OCI-LY3 (cell line): ENCODE results near the gene GTF3C2.

ENCODE experiments used
- H2AFZ ChIP-seq: fragments of 200-600, 300-600 bp; shearing (Covaris generic); 2 replicates; pipeline ENCODE4 v1.6.0; 2014; ENCODE audit warnings: antibody characterized with exemption, low read depth, low read length
- H3K27ac ChIP-seq: fragments of 200-600, 300-600 bp; sonication (generic); 2 replicates; pipeline ENCODE4 v1.5.1; 2014; ENCODE audit warnings: mild to moderate bottlenecking, low read length, moderate library complexity, mixed read lengths
- H3K27me3 ChIP-seq: fragments of 200-600, 300-600 bp; sonication (generic); 2 replicates; pipeline ENCODE4 v1.6.1; 2014; ENCODE audit warnings: low read depth, low read length, mixed read lengths
- H3K36me3 ChIP-seq: fragments of 200-600, 300-600 bp; sonication (generic); replicated peaks from 2 replicates; pipeline ENCODE3; 2014; ENCODE audit warnings: low read depth, low read length, mixed read lengths
- H3K4me1 ChIP-seq: fragments of 300-600, 200-600 bp; sonication (generic); 2 replicates; pipeline ENCODE4 v1.6.1; 2014; ENCODE audit warnings: low read length, mixed read lengths
- H3K4me2 ChIP-seq: fragments of 200-600, 300-600 bp; sonication (generic); 2 replicates; pipeline ENCODE4 v1.6.1; 2014; ENCODE audit warnings: low read length, mixed read lengths
- H3K4me3 ChIP-seq: fragments of 300-600, 200-600 bp; sonication (generic); 2 replicates; pipeline ENCODE4 v1.5.1; 2014; ENCODE audit warnings: antibody characterized with exemption, mild to moderate bottlenecking, low read length, moderate library complexity
- H3K79me2 ChIP-seq: fragments of 300-600, 200-600 bp; shearing (Covaris generic); 2 replicates; pipeline ENCODE4 v1.6.1; 2014; ENCODE audit warnings: mild to moderate bottlenecking, low read length, mixed read lengths
- H3K9ac ChIP-seq: fragments of 300-600, 200-600 bp; shearing (Covaris generic); 2 replicates; pipeline ENCODE4 v1.6.0; 2014; ENCODE audit warnings: mild to moderate bottlenecking, low read length, moderate library complexity
- H3K9me3 ChIP-seq: fragments of 200-600, 300-600 bp; shearing (Covaris generic); 2 replicates; pipeline ENCODE4 v1.6.1; 2014; ENCODE audit warnings: low read length, mixed read lengths; ENCODE audit not compliant: insufficient read depth
- H4K20me1 ChIP-seq: fragments of 200-600, 300-600 bp; sonication (generic); 2 replicates; pipeline ENCODE4 v1.6.1; 2016; ENCODE audit warnings: low read length, mixed read lengths; ENCODE audit not compliant: insufficient read depth
- EZH2phosphoT487 ChIP-seq: fragments of 200-600 bp; shearing (Covaris generic); IDR thresholded peaks from 2 replicates; pipeline ENCODE4 v1.6.1; 2018; ENCODE audit warnings: antibody characterized with exemption, mixed run types, low read depth
- TF ChIP-seq, protein P1 (sequence below): fragments of 200-600, 300-600 bp; sonication (generic); IDR thresholded peaks from 2 replicates; pipeline ENCODE4 v1.5.1; 2014; ENCODE audit warnings: antibody characterized with exemption, low read length, low read depth

The GTF3C2 gene

GRCh38 chr2:27309651-27310050 is 46.9 kb downstream of the GTF3C2 start:
- Histone ChIP-seq H3K4me1 (no peaks in the 10 kb centered on the region), H3K79me2 (no peaks in the 10 kb centered on the region), H4K20me1 (no peaks in the 10 kb centered on the region), H2AFZ (no peak overlapping the region), H3K27ac (no peak overlapping the region), H3K4me2 (no peak overlapping the region), H3K9ac (no peak overlapping the region), H3K9me3 (no peaks in the 10 kb centered on the region), H3K27me3 (no peaks in the 10 kb centered on the region), H3K4me3 (no peak overlapping the region), H3K36me3 (no peaks in the 10 kb centered on the region)
- TF ChIP-seq EZH2phosphoT487: no peak
- TF ChIP-seq, protein P1, sequence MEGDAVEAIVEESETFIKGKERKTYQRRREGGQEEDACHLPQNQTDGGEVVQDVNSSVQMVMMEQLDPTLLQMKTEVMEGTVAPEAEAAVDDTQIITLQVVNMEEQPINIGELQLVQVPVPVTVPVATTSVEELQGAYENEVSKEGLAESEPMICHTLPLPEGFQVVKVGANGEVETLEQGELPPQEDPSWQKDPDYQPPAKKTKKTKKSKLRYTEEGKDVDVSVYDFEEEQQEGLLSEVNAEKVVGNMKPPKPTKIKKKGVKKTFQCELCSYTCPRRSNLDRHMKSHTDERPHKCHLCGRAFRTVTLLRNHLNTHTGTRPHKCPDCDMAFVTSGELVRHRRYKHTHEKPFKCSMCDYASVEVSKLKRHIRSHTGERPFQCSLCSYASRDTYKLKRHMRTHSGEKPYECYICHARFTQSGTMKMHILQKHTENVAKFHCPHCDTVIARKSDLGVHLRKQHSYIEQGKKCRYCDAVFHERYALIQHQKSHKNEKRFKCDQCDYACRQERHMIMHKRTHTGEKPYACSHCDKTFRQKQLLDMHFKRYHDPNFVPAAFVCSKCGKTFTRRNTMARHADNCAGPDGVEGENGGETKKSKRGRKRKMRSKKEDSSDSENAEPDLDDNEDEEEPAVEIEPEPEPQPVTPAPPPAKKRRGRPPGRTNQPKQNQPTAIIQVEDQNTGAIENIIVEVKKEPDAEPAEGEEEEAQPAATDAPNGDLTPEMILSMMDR: no peak

DNA sequence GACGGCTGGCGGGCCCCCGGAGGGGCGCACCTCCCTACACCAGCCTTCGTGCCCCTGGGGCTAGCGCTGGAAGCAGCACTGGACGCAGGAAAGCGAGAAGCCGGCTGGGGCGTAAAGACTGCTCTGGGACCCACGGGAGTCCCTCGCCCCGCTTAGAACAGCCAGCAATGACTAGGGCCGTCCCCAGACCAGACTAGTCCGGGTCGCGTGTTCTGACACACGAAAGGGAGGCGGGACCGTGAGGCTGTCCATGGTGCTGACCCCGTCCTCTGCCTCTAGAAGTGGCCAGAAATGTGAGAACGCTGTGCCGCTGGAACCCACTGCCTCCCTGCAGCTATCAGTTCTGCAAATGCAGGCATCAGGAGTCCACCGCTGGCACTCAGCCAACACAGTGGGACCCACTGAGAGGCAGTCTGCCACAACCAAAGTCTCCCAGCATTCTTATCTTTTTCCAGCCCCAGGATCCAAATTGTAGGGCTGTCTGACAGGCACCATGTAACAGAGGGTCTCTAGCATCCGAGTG is 48.1 kb downstream of the GTF3C2 start, which contains the start of gene UCN:
Gene UCN, minus strand, starts transcription at position 87 of the 523 bp plus-strand sequence. CDS start 550 bp downstream, outside the sequence.
- Histone ChIP-seq H4K20me1 (no peaks in the 10 kb centered on the region), H3K9ac (no peak within 1 kb of the TSS), H3K27ac (no peak within 1 kb of the TSS), H2AFZ (no peak within 1 kb of the TSS), H3K4me1 (no peaks in the 10 kb centered on the region), H3K79me2 (no peaks in the 10 kb centered on the region), H3K36me3 (no peaks in the 10 kb centered on the region), H3K4me2 (no peak within 1 kb of the TSS), H3K9me3 (no peaks in the 10 kb centered on the region), H3K4me3 (no peak within 1 kb of the TSS), H3K27me3 (no peaks in the 10 kb centered on the region)
- TF ChIP-seq, protein P1: no peak
- no peak for TF ChIP-seq EZH2phosphoT487

GRCh38 chr2:27307545-27308358 is 48.8 kb downstream of the GTF3C2 start:
- no peak overlapping the region for H3K4me3 ChIP-seq
- H3K27me3 ChIP-seq: no peaks in the 10 kb centered on the region
- TF ChIP-seq, protein P1: no peak
- TF ChIP-seq EZH2phosphoT487: no peak
- H3K27ac ChIP-seq: no peak overlapping the region
- H3K36me3 ChIP-seq: no peaks in the 10 kb centered on the region
- no peak overlapping the region for H3K4me2 ChIP-seq
- no peaks in the 10 kb centered on the region for H3K9me3 ChIP-seq
- no peak overlapping the region for H2AFZ ChIP-seq
- no peaks in the 10 kb centered on the region for H3K79me2 ChIP-seq
- no peaks in the 10 kb centered on the region for H4K20me1 ChIP-seq
- H3K4me1 ChIP-seq: peaks cover 2% of the 10 kb centered on the region
- no peak overlapping the region for H3K9ac ChIP-seq

- Histone ChIP-seq H2AFZ (no peak overlapping the region), H3K9me3 (no peaks in the 10 kb centered on the region), H3K4me3 (no peak overlapping the region), H3K79me2 (no peaks in the 10 kb centered on the region), H4K20me1 (no peaks in the 10 kb centered on the region), H3K4me2 (no peak overlapping the region), H3K27ac (no peak overlapping the region), H3K27me3 (no peaks in the 10 kb centered on the region), H3K36me3 (no peaks in the 10 kb centered on the region), H3K4me1 (peaks cover 4% of the 10 kb centered on the region), H3K9ac (no peak overlapping the region)
- TF ChIP-seq EZH2phosphoT487: no peak
- TF ChIP-seq, protein P1: no peak
These were observed 49.3 kb downstream of the GTF3C2 start for GRCh38 chr2:27307287-27307544.
